Stimulated activated CD4-positive, alpha-beta T cell treated with anti-CD3 and anti-CD28 coated beads, Interleukin-2, amount 100 ng/mL, for 24 hours (primary cell): Measurements from ENCODE around the gene ACTR5.

Experiments
- DNase-seq, 2 donors: peaks; one replicate each; pipeline ENCODE4 v3.0.0-alpha.2; 2020

Gene ACTR5

DNA sequence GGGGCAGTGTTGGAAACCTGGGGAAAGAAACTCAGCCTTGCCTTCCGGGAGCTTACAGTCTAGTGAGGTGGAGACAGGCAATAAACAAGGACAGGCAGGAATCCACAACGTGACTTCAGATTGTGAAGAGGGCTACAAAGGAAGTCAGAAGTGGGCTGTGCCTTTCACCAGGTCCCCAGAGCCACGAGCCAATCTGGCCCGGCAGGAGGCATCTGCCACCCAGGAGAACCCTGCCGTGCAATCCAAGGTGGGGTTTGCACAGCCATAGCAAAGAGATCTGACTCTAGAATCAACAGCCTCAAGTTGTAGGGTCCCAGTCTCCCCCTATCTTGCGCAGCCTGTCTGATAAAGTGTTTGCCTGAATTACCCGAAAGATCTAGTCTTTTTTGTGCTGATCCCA lies 18.5 kb upstream of the ACTR5 start:
- DNase-seq = peak in 1 of 2 donors; percentile 2

DNA sequence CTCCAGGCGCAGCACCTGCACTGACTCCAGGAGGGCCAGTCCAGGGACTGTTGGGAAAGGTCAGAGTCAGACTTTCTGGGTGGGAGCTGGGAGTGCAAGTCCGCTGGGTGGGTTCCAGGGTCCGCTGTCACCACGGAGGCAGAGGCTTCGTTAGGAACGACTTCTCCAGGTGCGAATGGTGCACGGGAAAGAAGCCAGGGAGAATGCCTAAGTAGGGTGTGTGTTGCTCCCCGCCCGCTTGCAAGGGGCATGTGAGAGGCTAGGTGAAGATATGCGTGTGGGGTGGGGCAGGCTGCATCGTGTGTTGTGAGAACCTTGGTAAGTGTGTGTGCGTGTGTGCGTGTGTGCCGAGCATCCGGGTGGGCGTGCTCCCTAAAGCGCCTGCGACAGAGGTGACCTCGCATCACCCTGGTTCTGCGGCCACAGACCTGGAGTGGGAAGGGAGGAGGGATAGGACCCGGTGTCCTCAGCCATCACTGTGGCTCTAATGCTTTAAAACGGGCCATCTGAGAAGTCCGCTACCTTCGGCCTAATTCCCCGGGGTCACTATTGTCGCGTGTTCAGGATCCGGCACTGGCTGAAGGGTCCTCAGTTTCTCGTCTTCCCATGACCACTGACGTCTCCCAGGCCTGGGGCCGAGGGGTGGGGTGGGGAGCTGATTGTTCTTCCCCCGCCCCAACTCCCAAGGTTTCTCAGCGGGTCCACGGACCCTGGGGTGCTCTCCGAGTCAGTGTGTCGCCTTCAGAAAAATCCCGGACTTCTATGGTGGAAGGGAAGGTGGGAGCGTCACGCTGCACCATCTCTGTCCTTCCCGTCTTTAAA lies 17.9 kb upstream of the ACTR5 start:
- DNase-seq = peak in 1 of 2 donors; percentile 16

DNA sequence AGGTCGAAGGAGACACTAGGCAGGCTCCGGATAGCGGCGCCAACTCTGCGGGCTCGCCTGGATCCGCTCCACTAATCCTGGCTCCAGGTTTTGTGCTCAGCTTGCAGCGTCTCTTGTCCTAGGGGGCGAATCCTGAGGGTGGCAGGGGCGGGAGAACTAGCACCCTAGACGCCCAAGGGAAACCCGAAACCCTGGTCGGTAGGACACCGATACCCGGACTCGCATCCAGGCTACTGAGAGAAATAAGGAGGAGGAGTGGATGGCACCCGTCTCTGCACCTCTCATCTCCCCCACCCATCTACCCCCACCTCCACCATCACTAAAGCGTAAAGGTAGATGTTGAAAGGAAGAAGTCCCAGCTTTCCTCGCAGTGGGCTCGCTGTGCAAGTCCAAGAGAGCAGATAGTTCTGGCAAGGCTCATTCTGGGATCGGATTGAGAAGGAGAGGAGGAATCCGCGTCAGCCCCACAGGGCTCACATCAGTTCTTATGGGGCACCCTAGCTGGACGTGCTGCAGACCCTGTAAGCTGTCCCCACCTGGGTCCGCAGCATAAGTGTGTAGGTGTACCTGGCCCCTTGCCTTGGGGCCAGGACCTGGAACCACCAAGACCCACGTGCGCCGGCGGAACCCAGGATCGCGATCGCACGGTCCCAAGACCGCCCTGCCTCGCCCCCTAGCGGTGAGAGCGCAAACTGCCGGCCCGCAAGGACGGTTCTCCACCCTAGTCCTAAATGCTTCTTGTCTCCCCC lies 17.1 kb upstream of the ACTR5 start:
- DNase-seq = peak; percentile 87 to 89

DNA sequence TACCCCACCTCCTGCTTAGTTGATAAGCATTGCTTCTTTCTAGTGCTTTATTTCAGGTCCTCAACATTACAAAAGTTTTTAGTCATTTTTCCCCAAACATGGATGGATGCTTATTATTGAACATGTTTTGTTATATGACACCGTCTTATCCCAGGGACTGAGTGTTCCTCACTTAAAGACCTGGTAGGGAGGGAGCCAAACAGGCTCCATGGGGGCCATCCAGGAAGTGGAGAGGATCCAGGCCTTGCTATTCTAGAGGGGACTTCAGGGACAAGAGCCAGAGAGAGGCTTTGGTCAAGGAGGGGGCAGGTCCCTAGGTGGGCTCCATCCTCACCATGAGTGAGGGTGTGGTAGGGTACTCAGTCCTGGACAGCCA lies 16.5 kb upstream of the ACTR5 start:
- no peak for DNase-seq

DNA sequence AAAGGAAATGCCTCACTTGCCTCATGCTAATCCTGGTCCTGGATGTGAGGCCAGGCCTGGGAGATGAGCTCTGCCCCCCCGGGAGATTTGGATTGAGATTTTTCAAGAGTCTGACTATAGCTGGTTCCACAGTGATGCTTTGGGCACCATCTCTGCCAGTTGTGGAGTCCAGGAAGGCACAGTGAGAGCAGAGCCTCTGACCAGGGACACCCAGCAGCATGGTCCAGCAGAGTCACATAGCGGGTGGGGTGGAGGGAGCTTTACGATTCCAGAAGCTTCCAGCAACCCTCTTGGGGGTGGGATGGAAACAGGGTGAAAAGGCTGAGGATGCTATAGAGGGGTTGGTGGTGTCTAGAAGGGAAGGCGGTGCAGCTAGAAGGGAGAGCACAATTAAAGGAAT lies 15.3 kb upstream of the ACTR5 start:
- no peak for DNase-seq

DNA sequence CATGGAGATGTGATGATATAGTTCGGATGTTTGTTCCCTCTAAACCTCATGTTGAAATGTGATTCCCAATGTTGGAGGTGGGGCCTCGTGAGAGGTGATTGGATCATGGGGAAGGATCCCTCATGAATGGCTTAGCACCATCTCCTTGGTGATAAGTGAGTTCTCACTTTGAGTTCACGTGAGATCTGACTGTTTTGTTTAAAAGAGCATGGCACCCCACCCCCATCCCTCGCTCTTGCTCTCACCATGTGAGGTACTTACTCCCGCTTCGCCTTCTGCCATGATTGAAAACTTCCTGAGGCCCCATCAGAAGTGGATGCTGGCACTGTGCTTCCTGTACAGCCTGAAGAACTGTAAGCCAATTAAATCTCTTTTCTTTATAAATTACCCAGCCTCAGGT lies 13.1 kb upstream of the ACTR5 start:
- DNase-seq = no peak

DNA sequence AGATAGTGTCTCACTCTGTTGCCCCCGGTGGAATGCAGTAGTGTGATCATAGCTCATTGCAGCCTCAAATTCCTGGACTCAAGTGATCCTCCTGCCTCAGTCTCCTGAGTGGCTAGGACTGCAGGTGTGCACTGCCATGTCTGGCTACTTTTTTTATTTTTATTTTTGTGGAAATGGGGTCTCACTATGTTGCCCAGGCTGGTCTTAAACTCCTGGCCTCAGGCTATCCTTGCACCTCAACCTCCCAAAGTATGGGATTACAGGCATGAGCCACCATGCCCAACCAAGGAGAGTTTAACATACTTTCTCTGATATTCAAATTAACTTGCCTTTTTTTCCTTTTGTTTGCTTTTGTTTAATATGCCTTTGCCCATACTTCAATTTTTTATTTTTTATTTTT lies 10.4 kb upstream of the ACTR5 start:
- no peak for DNase-seq

DNA sequence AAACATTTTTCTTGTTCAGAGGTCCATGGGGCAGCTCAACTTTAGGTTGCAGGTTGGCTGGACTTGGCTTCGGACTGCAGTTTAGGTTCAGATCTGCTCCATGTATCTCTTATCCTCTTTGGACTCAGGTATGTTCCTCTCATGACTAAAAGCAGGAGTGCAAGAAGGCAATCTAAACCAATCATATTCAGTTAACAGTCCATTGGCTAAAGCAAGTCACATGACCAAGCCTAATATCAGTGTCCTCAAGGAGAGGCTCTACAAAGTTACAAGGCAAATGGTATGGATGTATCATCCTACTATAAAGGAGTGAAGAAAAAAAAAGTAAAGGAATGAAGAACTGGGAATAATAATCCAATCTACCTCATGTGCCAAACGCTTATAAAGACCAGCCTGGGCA lies 2.5 kb upstream of the ACTR5 start:
- DNase-seq = no peak

DNA sequence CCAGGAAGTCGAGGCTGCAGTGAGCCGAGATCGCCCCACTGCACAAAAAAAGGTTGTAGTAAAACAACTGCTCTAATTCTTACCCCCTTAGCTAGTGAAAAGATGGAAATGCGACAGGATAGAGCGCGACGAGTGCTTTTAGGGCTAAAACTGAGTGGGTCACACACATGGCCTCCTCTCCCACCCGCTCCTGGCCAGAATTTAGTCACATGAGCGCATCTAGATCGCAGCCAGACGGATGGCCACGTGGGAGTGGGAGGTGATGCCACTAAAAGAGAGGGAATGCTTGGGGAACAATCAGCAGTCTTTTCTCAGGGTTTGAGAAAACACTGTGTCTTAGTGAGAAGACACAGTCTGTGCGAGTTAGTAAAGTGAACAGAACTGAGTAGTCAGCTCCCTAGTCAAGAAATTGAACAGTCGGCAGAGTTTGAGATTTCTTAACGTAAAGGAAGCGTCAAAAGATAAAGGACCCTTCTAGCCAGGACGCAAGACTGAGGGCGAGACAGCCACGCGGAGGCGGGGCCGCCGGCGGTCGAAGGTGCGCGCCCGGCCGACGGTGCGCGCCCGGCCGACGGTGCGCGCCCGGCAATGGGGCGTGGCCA lies 664 bp upstream of the ACTR5 start:
- DNase-seq = no peak

DNA sequence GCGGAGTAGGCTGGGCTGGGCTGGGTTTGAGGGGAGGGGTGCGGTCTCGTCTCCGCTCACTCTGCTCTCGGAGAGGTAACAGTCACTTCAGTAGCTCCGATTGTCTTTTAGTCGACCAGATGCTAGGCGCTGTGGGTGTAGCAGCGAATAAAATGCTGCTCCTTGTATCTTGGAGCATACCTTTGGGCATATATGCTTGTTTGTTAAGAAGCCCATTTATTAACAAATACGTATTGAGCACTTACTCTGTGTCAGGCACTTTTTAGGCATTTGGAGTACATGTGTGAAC lies 545 bp downstream of the ACTR5 start:
- DNase-seq = peak; percentile 62 to 66

DNA sequence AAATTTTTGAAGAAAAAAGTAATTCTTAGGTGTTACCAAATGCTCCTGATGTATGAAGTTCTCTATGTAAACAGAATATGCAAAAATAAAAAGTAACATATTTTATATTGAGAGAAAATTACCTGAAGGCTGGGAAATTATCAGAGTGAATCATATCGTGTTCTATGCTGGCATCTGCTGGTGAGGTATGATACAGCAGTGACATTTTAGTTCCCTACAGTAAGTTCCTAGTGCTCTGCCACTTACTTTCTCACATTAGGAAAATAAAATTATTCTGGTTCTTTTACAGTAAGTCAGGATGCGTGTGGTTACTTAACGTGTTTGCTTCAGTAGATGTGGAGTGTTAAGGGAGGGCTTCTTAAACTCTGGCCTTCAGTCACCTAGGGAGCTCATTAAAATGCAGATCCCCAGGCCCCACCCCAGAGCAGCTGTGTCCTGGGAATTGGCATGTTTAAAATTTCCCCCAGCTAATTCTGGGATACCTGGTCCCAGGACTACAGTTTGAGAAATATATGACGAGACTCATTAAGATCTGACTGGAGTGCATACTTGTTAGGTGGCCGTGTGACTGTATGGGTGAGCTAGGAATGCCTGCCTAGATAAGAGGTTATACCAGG lies 3.2 kb downstream of the ACTR5 start:
- DNase-seq = peak in 1 of 2 donors; percentile 33

DNA sequence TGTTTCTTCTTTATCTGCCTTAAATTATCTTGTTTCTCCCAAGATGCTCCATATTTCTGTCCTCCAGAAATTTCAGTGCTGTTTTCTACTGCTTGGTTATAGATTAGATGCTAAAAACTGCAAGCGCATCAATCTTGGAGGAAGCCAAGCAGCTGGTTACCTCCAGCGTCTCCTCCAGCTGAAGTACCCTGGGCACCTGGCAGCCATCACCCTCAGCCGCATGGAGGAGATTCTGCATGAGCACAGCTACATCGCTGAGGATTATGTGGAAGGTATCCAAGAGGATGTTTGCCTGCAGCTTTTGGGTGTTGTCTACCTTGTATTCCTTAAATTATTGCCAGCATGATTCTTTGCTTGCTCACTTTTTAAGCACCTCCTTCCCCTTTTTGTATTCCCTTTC lies 3.8 kb downstream of the ACTR5 start:
- no peak for DNase-seq

DNA sequence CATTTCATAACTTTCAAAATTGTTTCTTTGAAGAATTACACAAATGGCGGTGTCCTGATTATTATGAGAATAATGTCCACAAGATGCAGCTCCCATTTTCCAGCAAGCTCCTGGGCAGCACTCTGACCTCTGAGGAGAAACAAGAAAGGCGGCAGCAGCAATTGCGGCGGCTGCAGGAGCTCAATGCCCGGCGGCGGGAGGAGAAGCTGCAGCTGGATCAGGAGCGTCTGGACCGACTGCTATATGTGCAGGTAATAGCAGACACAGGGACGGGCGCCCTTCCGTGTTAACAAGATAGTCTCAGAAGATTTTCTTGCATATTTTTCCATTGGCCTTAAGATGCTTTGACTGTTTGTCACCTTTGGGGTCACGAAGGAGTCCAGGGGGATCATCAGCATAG lies 6.7 kb downstream of the ACTR5 start:
- DNase-seq = no peak

DNA sequence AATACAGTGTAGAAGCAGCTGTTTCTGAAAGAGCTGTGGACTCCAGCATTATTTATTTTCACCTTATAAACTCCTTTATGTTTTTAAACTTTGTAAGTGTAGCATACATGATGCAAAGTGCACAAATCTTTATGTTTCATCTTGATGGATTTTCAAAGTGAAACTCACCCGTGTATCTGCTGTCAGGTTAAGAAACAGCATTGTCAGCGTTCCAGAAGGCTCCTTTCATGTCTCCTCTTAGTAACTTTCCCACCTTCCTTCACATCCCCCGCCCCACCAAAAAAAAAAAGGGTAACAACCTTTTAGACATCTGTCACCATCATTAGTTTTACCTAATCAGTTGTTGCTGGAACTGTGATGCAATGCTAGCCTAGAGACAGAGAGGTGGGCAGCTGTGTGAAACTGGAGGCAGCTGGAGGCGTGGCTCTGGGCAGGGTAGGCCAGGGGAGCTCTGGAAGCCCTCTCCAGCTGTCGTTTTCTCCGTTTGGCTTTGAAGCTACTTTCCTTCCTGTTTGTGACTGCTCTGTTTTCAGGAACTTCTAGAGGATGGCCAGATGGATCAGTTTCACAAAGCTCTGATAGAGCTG lies 7.2 kb downstream of the ACTR5 start:
- DNase-seq = no peak

DNA sequence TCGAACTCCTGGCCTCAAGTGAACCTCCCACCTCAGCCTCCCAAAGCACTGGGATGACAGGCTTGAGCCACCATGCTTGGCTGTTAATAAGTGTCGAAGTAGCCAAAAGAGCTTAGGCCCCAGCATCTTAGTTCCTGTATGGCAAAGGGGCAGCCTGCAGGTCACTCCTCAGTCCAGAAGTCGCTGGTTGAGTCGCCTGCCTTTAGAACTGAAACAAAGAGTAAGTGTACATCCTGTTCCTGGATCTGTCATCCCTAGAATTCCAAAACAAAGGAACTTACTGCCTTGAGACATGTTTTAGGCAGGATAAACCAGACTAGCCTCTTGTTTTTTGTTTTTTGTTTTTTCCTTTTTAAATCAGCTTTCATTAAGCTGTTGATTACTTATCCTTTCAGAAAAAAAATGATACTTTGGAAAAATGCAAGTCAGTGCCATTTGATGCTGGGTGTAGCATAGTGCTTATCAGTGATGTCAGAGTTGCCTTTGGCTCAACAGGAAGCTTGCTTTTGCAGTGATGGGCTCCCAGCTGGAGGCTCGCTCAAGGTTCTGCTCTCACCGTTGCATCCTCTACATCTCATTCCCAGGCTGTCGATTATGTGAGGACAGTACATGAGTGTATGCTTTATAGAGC lies 9.0 kb downstream of the ACTR5 start:
- no peak for DNase-seq

DNA sequence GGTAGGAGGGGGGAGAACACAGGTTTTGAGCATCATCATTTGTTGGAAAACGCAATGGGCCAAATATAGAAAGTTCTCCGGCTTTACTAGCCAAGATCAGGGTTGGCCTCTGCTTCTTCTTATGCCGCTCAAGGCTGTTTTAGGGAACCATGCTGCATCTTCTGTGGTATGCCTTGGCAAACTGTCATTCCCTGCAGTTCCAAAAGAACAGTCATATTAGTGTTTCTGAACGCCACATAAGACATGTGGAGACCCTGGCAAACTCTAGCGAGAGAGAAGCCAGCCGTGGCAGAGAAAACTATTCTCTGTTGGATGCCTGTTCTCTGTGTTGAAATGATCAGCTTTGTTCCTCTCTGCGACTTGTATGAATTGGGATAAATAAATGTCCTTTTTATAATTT lies 10.8 kb downstream of the ACTR5 start:
- no peak for DNase-seq

DNA sequence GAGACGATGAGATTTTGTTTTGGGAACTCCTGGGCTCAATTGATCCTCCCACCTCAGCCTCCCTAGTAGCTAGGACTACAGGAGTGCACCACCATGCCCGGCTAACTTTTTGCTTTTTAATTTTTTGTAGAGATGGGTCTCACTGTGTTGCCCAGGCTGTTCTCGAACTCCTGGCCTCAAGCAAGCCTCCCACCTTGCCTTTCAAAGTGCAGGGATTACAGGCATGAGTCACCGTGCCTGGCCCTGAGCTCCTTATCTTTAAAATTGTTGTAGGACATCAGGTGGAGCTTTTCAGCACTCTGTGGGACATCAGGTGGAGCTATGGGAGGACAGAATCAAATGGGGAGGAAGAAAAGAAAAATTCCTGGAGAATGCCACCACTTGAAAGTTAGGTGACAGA lies 12.7 kb downstream of the ACTR5 start:
- no peak for DNase-seq

DNA sequence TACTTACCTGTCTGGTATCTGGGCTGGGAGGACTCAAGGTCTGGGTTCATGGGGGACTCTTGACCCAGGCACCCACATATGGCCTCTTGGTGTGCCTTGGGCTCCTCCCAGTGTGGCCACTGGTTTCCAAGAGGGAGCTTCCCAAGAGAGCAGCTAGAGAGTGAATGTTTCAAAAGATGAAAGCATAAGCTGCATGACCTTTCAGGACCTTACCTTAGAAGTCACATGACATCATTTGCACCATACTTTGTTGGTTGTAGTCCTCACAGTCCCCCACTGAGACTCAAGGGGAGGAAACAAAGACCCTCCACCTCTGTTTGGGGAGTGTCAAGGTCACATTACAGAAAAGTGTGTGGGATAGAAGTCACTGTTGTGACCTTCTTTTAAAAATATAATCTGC lies 13.9 kb downstream of the ACTR5 start:
- no peak for DNase-seq

DNA sequence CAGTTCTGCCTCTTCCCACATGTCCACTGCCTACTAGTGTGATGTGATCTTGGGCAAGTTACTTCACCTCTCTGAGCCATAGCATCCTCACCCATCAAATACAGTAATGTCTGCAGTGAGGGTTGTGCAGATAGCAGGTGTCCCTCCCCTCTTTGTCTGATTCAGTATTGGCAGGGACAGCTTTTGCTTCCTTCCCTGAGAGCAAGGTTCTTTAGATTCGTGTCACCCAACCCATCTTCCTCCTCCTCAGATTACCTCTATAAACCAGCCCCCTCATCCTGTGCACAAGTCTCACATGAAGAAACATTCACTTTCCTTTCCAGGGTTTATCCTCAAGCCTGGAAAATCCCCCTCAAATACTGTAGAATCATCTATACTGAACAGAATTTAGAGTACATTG lies 15.4 kb downstream of the ACTR5 start:
- DNase-seq = no peak

DNA sequence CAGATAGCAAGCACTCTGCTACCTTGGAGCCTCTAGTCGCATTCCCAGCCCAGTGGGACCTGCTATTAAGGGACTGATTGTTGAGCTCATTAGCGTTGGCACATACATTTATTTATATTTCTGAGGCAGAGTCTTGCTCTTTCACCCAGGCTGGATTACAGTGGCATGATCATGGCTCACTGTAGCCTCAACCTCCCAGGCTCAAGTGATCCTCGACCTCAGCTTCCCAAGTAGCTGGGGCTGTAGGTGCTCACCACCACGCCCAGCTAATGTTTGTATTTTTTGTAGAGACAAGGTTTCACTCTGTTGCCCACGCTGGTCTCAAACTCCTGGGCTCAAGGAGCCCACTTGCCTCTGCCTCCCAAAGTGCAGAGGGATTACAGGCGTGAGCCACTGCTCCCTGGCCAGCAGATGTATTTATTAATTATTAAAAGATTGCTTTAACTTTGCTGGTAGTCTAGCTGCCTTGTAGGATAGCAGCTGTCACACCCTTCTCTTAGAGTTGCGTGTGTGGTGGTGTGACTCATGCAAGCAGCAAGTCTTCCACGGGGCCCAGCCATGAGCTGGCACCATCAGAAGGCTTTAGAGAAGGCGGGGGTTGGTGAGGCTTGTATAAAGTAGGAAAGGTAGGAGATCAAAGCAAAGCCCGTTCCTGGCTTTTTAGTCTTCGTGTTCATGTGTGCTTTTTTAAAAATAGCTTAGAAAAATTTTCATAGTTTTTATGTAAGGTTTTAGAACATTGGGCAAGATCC lies 16.5 kb downstream of the ACTR5 start:
- DNase-seq = peak; percentile 65 to 66

DNA sequence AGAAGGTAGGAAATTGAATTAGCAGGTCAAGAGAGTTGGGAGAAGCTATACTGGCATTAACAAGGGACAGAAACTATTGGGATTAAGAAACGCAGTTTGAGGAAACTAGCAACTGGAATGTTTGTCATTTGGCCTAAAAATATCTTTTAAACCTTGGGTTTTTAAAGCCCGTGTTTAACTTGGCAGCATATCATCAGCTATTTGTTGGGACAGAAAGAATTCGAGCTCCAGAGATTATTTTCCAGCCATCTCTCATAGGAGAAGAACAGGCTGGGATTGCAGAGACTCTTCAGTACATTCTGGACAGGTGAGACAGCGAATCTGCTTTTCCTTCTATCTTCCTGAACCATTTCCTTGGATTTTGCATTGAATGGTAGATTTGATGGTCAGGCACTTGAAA lies 17.8 kb downstream of the ACTR5 start:
- DNase-seq = no peak
